Astrocyte of the cerebellum (primary cell): ENCODE data around the gene OSBPL10.

Source experiments
- DNase-seq: peaks from one replicate; pipeline ENCODE4 v3.0.0-alpha.2; 2011; ENCODE audit warnings: low read depth
- H3K4me3 ChIP-seq: 2 replicates; pipeline ENCODE4 v1.5.1; 2011; ENCODE audit warnings: mild to moderate bottlenecking, low read depth, low read length, moderate library complexity
- in situ Hi-C: cut with HindIII; loops from 2 replicates; pipeline ENCODE4 v1.10.0; 2017; ENCODE audit warnings: low sequenced_read_pairs
- TF ChIP-seq, protein P1 (sequence below): IDR thresholded peaks from 2 replicates; pipeline ENCODE4 v1.5.1; 2012; ENCODE audit warnings: low read length, low read depth, moderate library complexity, mild to moderate bottlenecking; ENCODE audit errors: missing control alignments

The OSBPL10 gene

GRCh38 chr3:31960793-31961431 lies 20.1 kb downstream of the OSBPL10 start:
- H3K4me3 ChIP-seq, result no peak overlapping the region
- in situ Hi-C loops, result no loop called here
- TF ChIP-seq, protein P1, sequence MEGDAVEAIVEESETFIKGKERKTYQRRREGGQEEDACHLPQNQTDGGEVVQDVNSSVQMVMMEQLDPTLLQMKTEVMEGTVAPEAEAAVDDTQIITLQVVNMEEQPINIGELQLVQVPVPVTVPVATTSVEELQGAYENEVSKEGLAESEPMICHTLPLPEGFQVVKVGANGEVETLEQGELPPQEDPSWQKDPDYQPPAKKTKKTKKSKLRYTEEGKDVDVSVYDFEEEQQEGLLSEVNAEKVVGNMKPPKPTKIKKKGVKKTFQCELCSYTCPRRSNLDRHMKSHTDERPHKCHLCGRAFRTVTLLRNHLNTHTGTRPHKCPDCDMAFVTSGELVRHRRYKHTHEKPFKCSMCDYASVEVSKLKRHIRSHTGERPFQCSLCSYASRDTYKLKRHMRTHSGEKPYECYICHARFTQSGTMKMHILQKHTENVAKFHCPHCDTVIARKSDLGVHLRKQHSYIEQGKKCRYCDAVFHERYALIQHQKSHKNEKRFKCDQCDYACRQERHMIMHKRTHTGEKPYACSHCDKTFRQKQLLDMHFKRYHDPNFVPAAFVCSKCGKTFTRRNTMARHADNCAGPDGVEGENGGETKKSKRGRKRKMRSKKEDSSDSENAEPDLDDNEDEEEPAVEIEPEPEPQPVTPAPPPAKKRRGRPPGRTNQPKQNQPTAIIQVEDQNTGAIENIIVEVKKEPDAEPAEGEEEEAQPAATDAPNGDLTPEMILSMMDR, result no peak
- DNase-seq, result no peak

- TF ChIP-seq, protein P1, result no peak
- DNase-seq, result no peak
- H3K4me3 ChIP-seq, result peak overlapping the region; percentile 25
- in situ Hi-C loops, result no loop called here
Observed at GRCh38 chr3:31959951-31960792, 20.9 kb downstream of the OSBPL10 start.

- TF ChIP-seq, protein P1, result no peak
- in situ Hi-C loops, result no loop called here
- no peak for DNase-seq
- H3K4me3 ChIP-seq, result no peak overlapping the region
Observed at GRCh38 chr3:31959251-31959650, 21.8 kb downstream of the OSBPL10 start.

- no peak overlapping the region for H3K4me3 ChIP-seq
- in situ Hi-C loops, result no loop called here
- TF ChIP-seq, protein P1, result no peak
- no peak for DNase-seq
Observed at GRCh38 chr3:31958701-31959152, 22.3 kb downstream of the OSBPL10 start.

DNA sequence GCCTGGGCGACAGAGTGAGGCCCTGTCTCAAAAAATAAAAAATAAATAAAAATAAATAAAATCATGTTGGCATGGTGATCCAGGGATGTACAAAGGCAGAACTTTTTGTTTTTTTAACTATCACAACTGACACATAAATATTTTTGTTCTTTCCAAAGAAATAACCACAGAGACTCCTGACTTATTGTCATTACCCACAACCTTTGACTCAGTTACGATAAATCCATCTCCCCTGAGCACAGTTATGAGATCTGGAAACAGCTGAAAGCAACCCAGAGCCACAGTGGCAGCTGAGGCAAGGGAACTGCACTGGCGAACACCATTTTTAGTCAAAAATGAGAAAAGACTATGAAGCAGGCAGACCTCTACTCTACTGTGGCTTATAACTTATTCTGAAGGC lies 24.0 kb downstream of the OSBPL10 start:
- in situ Hi-C loops, result no loop called here
- DNase-seq, result no peak
- H3K4me3 ChIP-seq, result no peak overlapping the region

GRCh38 chr3:31955581-31955980 lies 25.5 kb downstream of the OSBPL10 start:
- H3K4me3 ChIP-seq, result no peak overlapping the region
- TF ChIP-seq, protein P1, result no peak
- in situ Hi-C loops, result no loop called here
- no peak for DNase-seq

More for the DNA sequence above, 24.0 kb downstream of the OSBPL10 start:
- TF ChIP-seq, protein P1, result no peak
